ENCODE data around the gene PKDCC.

Gene PKDCC

DNA sequence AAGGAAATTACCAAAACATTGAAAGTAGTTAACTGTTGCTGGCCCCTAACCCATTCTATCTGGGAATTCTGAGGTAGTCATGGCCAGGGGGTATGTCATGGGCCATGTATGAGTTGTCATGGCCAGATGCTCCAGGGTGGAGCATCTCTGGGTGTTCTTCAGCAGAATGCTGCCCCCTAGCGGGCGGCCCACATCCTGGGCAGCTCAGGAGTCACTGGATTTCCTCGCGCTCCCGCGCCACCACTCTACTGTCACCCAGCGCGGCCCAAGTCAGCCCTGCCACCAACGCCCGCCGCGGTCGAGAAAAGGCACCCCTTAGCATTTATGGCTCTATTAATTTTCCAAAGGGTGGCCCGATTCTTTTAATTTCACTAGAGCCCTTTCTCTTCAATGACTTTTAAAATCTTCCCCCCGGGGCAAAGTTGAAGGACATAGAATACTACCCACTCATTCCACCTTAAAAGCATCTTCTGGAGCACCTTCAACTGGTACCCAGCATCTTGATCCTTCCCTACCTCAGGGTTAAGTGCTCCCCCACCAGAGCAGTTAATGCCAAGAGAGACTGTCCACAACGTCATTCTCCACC lies 41.6 kb downstream of the PKDCC start:
- DNase-seq (ENCODE audit: low read depth in 2 of 2): no peak

DNA sequence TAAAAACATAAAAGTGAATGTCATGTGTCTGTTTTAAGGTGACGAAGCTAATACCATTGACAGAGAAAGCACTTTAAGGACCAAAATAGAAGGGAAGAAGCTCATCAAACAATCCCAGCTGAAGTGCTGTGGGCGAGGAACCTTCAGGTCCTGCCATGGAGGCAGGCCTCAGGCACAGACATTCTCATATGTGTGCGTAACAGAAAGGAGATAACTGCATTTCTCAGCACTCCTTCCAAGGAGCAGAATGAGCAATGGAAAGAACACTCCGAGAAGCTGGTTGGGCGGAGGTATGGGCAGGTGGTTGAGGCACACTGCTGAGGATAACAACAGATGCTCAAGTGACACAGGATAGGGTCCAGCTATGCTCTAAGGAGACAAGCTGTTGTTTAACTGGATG lies 42.4 kb downstream of the PKDCC start:
- DNase-seq (ENCODE audit: low read depth in 2 of 2): no peak

DNA sequence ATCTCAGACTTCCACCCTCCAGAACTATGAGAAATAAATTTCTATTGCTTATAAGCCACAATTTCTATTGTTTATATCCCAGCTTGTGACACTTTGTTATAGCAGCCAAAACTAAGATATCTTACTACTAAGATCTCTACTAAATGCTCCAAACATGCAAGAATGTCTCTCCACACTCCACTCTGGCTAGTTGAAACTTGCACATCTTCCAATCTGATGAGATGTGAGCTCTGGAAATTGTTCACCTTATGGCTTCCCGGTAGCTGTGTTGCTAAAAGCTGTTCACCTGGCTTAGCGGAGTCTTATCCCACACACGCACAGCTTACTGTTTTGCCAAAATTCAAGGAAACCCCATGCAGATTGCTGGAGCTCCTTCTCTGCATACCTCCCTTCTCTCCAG lies 43.9 kb downstream of the PKDCC start:
- no peak for DNase-seq (ENCODE audit: low read depth in 2 of 2)

DNA sequence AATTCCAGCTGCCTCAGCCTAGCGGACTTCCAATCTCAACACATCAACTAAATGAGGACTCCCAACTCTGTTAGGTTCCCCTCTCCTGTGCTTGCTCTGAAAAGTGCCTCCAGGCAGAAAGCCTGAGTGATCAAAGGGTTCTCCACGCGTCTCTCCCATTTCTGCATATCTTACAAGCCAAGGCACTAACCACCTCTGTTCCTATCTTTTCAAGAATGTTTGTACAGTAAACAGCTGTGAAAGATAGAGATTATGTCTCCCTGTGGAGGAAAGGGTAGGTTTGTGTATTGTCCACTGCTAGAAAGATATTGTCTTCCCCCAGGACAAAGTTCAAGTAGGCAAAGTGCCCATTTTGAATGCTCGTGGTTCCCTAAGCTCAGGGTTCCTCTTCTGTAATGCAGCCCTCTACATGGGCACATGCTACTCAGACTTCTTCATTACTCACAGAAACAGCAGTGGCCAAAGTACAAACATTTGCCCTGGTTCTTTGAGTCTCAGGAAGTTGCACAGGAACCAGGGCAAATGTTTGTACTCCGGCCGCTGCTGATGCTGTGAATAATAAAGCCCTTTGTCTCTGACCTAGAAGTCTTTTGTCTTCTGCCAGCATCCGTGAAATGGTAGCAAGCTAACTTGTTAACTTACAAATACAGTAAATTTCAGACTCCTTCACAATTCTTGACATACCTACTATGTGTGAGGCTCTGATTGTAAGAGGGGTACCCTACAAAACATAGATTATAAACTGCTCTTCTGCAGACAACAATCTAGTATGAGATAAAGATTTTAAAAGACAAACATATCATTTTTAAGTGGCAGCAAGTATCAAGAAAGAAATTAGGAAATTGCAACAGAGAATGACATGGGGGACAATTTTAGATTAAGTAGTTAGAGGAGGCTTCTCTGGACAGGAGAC lies 44.5 kb downstream of the PKDCC start:
- DNase-seq (ENCODE audit: low read depth in 2 of 2): no peak

DNA sequence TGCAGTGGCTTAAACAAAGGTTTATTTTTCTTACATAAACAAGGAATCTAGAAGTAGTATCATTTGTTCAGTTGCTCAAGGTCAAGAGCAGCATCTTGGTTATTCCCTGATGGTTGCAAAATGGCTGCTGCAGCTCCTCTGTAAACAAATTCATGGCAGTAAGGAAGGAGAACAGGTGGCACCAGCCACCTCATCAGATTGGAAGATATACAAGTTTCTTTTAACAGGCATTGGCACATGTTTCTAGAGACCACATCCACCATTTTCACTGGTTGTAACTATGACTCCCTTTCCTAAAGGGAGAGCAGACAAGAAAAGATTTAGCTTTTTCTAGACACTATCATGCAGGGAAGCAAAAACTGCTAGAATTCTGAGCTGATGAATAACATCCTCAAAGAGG lies 46.3 kb downstream of the PKDCC start:
- no peak for DNase-seq (ENCODE audit: low read depth in 2 of 2)

DNA sequence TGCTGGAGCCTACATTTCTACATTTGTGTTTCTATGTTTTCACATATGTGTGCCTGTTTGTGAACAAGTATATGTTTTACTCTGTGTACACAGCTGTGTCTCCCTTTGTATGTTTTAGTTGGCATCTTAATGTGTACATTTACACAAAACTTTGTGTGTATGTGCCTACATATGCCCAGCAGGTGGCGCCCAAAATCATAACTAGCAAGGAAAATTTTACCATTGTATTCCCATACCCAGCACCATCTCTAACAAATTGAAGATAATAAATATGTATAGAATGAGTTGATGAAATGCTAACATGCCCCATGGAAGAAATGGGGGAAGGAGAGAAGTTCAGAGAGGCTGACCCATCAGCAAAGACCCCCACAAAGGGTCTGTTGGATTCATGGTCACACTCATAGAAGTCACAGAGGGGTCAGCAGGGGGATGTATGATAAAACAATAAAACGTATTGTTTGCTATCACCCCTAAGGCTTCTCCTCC lies 48.1 kb downstream of the PKDCC start:
- peak; percentile 48 to 51 for DNase-seq (ENCODE audit: low read depth in 2 of 2)

DNA sequence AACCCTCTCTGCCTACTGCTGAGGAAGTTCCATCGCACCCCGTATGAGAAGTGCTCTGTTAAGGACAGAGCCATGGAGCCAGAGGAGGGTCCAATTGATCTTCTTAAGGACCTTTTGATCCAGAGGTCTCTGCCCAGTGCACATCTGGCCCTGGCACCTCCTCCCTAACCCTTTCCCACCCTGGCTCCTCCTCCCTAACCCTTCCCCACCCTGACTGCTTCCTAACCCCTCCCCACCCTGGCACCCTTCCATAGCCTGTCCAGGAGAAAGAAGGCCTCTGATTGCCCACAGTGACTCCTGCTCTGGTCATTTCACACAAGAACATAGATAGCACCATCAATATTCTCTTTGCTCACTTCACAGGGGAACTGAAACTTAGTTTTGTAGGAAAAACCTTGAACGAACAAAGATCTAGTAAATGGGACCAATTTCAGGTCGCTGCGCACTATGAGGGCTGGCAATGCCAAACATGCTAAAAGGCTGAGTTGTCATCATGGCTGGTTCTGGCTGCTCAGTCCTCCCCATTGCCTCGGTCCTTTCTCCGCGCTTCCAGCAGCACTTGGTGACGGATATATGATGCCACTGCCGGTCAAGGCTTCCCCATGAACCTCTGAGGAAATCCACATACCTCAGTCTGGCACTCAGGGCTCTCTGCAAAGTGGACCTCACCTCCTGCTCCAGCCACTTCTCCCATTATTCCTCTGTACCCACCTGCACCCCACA lies 49.2 kb downstream of the PKDCC start:
- DNase-seq (ENCODE audit: low read depth in 2 of 2): no peak

DNA sequence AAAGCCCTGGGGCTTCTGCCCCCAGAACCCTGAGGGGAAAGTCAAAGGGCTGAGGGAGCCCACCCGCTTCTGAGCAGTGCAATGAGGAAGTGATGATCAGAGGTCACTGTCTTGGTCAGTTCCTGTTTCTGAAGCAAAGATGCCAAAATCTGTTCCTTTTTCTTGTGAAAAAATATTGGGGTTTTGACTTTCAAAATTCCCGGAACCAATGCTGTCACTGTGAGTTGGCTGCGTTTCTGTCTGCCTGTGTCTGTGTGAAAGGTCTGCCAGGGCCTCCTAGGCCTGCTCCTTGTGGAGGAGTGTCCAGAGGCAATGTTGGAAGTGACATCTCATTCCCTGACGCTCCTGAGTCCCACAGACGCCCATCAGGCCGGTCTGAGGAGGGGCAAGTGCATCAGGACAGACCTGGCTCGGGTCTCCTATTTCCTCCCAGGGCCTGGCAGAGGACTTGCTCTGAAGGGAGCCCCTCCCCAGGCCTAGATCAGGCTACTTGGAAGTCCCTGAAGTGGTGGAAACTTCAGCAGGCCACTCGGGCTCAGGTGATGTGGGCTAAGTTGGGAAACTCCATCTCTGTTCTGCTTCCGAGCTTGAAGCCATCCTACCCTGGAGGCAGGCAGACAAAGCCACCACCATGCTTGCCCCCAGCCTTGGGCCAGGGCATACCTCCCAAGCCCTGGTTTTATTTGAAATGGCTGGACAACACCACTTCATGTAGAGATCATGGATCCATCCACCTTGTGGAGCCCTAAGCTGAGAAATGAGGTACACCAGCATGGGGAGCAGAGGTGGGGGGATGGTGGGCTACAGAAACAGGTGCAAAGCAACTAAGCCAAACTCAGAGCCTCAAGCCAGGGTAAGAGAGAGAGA lies 51.0 kb downstream of the PKDCC start:
- no peak for DNase-seq (ENCODE audit: low read depth in 2 of 2)

DNA sequence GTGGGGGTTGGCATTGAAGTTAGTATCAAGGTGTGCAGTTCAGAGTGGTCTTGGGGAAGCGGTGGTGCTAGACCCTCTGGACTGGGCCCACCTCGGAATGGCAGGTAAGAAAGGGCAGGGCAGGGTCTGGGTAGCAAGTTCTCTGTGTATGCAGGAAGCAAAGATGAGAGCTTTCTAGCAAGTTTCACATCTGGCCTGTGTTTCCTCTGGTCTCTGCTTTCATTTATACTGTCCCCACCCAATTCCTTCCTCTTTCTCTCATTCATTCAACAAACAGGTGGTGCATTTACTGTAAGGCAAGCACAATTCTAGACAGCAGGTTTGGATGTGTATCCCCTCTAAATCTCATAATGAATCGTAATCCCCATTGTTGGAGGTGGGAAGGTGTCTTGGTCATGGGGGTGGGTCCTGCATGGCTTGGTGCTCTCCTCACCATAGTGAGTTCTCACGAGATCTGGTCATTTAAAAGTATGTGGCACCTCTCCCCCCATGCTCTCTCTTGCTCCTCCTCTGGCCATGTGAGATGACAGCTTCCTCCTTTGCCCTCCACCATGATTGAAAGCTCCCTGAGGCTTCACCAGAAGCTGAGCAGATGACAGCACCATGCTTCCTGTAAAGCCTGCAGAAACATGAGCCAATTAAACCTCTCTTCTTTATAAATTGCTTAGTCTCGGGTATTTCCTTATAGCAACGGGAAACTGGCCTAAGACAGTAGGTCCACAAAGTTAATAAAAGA lies 51.8 kb downstream of the PKDCC start:
- DNase-seq (ENCODE audit: low read depth in 2 of 2): no peak

DNA sequence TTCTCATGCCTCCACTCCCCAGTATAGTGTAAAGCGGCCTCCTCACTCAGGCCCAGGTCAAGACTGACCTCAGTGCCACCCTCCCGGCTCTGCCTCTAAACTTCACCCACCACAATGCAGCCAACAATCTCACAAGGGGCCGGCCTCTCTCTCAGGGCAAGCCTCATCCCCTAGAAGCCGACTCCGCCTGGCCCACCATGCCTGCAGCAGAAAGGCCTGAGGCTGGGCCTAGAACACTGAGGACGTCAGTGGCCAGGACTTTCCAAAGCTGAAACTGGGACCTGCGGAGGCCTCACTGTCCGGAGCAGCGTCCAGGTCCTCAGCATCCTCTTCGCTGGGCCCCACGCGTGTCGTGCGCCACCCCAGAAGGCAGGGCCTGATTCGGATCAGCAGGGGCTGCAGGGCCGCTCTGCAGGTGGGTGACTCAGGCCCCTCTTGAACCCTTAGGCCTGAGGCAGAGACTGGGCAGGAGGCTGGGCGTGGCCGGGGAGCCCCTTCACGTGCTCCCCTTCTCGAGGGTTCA lies 52.9 kb downstream of the PKDCC start:
- DNase-seq (ENCODE audit: low read depth in 2 of 2): no peak

DNA sequence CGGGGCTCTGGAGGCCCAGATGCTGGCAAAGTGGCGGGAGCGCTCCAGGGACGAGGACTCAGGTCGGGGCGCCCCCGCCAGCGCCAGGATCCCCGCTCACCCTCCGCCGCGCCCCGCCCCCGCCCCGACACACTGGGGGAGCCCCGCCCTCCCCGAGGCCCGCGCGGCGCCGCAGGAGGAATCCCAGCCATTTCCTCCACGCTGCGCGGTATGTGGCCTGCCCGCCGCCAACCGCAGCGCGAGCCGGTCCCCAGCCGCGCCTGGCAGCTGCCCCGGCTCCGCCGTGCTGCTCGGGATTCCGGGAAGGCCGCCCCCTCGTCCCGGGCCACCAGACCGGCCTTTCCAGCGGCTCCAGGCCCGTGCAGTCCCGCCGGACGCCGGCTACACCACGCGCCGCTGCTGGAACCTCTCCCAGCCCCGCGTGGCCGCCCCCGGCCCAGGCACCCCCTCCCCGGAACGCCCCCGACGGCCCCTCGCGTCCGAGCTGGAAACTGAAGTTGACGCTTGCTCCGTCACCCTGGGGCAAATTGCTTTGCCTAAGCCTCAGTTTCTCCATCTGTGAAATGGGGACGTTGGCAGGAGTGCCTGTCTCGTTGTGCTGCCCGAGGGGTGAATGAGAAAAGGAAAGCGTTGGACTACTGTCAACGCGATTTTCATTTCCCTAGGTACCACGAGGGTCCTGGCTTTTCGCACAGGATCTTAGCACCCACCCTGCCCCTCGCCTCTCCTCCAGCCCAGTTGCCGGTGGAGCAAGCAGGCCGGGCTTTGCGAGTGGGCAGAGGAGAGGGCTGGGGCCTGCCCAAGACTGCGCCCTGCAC lies 53.6 kb downstream of the PKDCC start:
- peak; percentile 30 to 32 for DNase-seq (ENCODE audit: low read depth in 2 of 2)

DNA sequence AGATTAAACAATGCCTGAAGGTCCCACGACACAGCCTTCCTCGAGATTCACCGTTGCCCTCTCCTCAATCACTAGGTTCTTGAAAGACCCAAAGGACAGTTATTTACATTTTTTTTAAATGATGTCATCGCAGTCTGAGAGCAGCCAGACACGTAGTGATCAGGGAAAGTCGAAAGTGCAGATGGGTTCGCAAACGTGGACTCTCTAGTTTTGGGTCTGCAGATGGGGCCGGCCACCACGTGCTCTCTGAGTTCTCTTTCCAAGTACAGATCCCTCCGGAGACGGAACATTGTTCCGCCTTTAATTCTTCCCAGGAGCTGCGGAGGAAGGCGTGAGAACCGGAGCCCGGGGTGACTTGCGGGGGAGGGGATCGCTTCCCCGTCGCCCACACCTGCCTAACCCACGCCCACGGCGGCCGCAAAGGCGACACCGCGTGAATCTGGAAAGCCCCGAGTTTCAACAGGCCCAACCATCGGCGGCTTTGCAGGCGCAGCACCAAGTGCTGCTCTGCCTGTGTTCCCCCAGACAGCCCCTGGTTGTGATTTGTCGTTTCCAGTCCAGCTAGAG lies 54.3 kb downstream of the PKDCC start:
- DNase-seq (ENCODE audit: low read depth in 2 of 2): peak; percentile 80 to 88

DNA sequence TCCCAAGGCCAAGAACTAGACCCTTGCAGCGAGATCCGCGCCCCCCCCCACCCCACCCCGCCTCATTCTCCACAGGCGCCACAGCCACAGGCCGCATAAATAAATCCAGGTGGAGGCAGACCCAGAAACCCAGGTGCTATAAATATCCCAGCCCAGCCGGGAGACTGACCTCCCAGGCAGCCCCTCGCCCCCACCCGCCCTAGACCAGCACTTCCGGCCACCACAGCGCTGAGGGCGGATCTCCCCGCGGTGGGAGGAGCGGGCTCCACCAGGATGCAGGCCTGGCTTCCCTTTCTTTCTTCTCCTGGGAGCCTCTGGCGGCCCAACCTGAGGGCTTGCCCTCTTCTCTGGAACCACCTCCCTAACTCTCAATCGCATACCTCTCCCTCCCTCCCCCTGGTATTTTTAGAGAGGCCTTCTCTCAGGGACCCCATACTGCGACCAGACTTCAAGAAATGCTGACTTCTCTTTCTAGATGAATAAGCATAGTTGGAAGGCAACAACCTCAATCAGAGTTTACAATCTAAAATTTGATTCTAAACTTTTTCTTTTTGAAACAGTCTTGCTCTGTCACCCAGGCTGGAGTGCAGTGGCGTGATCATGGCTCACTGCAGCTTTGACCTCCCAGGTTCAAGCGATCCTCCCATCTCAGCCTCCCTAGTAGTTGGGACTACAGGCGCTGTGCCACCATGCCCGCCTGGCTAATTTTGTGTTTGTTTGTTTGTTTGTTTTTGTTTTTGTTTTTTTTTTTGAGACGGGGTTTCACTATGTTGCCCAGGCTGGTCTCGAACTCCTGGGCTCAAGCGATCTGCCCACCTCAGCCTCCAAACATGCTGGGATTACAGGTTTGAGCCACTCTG lies 55.0 kb downstream of the PKDCC start:
- no peak for DNase-seq (ENCODE audit: low read depth in 2 of 2)

DNA sequence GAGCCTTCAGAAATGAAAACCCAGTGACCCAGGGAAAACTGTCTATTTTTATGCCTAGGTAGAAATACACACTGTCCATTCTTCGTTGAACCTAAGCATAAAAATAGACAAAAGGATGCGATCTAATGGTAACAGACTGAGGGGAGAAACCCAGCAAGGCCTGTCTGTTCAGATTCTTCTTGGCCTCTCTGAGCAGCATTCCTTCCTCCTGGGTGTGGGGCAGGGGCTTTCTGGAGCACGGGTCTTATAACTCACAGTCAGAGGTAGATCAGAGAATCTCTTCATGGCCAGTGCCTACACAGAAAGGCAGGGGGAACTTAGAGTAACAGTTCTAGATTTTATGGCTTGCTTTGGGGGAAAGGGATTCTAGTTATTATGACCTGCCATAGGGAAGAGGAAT lies 56.0 kb downstream of the PKDCC start:
- no peak for DNase-seq (ENCODE audit: low read depth in 2 of 2)

DNA sequence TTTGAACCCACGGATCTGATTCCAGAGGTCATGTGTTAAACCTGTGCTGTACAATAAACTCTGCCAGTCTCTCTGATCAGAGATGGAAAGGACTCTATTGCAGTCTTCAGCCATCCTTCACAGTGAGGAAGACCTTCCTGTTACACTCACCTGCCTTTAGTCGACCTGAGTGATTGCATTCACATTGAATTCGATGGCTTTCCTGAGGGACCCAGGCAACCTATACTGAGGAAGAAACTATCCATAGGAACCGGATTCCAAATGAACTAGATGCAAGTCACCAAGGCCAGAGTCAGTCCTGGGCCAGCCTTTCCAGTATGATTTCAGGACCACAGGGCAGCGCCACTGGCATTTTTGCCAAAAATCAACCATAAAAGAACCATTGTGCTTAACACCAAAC lies 56.8 kb downstream of the PKDCC start:
- no peak for DNase-seq (ENCODE audit: low read depth in 2 of 2)

DNA sequence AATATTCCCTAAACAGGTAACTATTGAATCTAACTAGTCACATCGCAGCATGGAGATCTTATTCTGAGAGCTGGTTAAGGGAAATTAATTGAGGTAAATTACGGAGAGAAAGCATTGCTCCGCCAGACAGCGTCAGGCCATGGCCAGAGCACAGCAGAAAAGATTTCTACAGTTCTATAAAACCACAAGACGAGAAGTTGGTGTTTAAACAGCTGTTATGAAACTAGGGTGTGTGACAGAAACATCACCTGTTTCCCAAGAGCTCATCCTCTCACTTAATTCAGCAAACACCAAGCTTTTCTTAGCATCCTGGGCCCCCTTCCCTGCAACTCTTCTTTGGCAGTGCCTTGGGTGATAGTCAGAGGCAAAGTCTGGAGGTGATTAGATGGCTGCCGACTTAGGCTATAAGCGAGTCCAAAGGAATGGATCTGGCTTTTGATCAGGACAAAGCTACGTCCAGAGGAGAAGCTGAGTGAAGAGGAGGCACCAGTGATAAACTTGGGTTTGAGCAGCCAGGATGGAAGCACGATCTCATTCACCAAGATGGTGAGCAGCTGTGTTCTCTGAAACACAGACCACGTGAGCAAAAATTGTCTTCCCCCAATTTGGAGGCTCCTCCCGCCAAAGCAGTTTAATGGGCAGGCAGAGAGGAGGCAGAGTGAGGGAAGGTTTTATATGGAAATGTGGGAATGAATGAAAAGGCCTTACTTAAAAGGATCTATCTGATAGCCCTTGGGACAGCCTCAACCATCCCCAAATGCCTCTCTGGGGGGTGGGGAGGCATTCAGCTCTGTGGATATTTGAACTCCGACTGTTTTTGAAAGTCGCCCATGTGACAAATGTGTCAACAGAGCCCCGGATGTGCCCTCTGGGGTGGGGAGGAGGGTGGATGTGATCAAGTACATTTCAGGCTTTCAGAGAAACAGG lies 57.8 kb downstream of the PKDCC start:
- peak; percentile 28 to 60 for DNase-seq (ENCODE audit: low read depth in 2 of 2)

DNA sequence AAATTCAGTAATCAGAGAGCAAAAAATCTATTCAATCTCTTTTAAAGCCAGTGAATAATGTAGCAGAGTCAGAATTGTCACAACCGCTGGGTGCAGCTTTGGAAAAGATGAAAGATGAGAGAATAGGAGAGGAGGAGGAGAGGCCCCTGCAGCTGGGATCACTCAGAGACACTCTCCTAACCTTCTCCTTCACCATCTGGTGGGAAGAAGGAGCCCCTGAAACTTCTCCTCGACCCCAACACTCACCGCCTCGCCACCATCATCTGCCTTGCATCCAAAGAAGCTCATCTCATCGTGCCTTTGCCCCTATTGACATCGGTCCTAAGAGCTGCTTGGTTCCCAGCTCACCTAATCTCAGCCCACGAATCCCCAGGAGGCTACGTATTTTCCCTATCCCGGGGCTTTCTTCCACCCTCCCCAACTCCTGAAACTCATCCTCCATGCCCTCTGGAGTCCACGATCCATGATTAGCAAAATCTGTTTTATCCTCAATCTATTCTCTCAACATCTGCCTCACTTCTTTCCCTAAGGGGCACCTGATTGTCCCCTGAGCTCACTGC lies 58.5 kb downstream of the PKDCC start:
- no peak for DNase-seq (ENCODE audit: low read depth in 2 of 2)

Data from stimulated activated CD4-positive, alpha-beta T cell treated with anti-CD3 and anti-CD28 coated beads, Interleukin-1b, Interleukin-23, amount 100 ng/mL, for 1 hour (primary cell).